22Rv1 (cell line): ENCODE data around the gene HAUS7.

Experiments
- H3K27ac ChIP-seq: fragments of 450-650 bp; 2 replicates; pipeline ENCODE4 v1.5.1; 2017
- CTCF ChIP-seq: fragments of 450-650 bp; IDR thresholded peaks from 2 replicates; pipeline ENCODE4 v1.5.1; 2017; ENCODE audit warnings: mild to moderate bottlenecking
- ZFX ChIP-seq: fragments of 450-650 bp; IDR thresholded peaks from 2 replicates; pipeline ENCODE4 v1.6.1; 2017; ENCODE audit warnings: antibody characterized with exemption, borderline replicate concordance

HAUS7 gene

DNA sequence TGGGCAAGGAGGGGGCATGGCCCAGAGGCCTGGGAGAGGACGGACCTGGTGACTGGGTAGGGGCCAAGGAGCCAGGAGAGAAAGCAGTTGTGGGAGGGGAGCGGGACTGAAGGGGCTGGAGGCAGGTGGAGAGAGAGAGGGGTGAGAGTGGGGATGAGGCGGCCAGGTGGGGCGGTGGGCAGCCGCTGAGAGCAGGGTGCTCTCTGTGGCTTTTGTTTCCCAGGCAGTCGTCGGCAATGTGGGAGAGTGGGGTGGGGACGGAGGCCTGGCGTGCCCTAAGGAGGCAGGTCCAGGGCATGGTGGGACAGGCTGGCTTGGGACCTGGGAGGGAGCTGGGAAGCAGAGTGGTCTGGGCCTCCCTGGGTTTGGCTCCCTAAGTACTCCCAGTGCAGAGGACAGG lies 43.9 kb upstream of the HAUS7 start:
- H3K27ac ChIP-seq = no peak overlapping the region
- TF ChIP-seq CTCF = no peak

- no peak overlapping the region for H3K27ac ChIP-seq
- TF ChIP-seq CTCF (no peak), ZFX (no peak)
Measured at GRCh38 chrX:153513265-153513664, 42.9 kb upstream of the HAUS7 start.

GRCh38 chrX:153512501-153512893 lies 42.1 kb upstream of the HAUS7 start:
- H3K27ac ChIP-seq = no peak overlapping the region
- no peak for TF ChIP-seq CTCF
- no peak for TF ChIP-seq ZFX

DNA sequence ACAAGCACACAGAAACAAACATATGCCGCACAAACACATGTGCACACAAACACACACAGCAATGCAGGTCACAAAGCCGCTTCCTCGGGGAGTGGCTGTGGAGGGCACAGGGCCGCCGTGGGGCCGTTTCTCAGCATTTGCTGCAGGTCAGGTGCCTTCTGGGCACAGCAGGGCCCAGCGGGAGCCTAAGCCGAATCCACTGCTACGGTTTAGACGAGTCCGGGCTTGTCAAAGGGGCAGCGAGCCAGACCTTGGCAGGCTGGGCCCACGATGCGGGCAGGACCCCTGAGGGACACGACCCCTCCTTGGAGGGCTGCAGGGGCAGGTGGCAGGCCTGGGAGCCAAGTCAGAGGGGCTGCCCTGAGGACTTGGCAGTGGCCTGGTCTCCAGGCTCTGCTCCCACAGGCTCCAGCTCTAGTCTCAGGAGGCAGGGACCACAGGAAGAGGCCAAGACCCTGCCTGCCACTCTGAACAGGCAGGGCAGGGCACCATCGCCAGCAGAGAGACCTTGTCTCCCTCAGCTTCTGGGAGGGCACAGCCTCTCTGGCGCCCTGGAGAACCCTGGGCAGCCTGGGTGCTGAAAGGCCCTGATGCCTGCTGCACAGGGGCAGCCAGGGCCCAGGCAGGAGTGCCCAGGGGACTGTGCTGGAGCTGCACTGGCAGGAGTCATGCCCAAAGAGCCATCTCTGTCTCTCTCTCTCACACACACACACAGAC lies 41.6 kb upstream of the HAUS7 start:
- TF ChIP-seq CTCF = no peak
- TF ChIP-seq ZFX = no peak
- no peak overlapping the region for H3K27ac ChIP-seq

- no peak overlapping the region for H3K27ac ChIP-seq
- TF ChIP-seq CTCF (no peak), ZFX (no peak)
Measured at GRCh38 chrX:153510383-153510782, 40.0 kb upstream of the HAUS7 start.

GRCh38 chrX:153509592-153509991 lies 39.2 kb upstream of the HAUS7 start:
- no peak for TF ChIP-seq ZFX
- TF ChIP-seq CTCF = no peak

DNA sequence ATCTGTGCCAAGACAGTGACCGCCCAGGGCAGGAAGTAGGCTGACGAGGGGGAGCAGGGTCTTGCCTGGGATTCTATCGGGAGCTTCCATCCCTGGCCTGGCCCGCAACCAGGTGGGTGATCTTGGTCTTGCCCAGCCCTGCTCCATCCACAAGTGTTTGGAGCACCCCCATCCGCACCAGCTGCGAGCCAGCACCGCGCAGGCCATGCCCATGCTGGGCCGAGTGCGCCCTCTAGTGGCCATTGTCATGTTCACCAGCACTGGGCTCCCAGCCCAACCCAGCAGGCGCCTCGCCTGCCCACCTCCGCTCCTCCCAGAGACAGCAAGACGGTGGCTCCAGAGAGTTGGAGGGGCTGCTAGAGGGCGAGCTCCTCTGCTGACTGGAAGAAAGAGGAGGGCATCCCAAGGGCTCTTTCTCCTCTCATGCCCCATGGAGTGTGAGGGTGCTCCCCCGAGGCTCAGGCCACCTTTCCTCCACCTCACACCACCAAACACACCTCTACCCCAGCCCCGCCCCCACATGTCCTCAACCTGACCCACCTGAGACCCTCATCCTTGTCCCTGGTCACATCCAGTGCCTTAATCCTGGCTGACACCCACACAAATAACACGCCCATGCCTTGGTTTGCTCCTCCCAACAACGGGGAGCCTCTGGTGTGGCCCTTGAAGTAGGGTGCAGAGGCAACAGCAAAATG lies 37.3 kb upstream of the HAUS7 start:
- no peak overlapping the region for H3K27ac ChIP-seq
- TF ChIP-seq CTCF (peak; percentile 76), ZFX (no peak)

More at GRCh38 chrX:153509592-153509991, 39.2 kb upstream of the HAUS7 start:
- H3K27ac ChIP-seq = no peak overlapping the region
